ENCODE measurements around the gene MRPS27.

Gene MRPS27

DNA sequence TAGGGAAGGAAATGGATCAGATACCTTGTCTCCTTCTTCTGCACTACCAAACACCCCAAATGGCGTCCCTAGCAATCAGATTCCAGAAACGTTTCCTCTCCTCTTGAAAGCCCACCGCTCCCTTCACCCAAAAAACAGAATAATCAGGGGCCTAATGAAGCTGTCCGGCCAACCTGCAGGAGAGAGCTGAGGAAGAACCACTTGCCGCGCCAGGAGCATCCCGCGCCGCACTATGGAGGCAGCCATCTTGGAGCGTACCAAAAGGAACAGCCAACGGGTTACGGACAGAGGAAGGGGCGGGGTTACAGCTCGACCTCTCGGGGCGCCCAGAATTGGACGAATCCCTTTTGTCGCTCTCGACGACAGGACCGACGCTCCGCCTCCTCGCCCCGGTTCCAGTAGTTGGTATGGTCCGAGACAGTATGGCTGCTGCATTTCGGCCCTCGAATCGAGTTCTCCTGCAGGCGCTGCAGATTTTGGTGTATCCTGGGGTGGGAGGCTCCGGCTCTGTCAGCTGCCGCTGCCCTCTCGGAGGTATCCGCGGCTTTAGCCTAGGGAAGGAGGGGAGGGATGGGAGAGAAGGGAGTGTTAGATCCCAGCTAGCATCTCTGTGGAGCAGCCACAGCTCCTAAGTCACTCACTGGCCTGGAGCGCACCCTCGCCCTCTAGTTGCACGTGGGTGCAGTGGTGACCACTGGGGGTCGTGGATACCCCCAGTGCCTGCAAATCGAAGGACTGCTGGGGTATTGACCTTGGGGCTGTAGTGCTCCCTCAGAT is at the start of gene MRPS27, which contains the start of gene PTCD2:
MRPS27 (minus strand) TSS at position 265 of the 777 bp plus-strand sequence; CDS start at position 246, 19 bp downstream.
PTCD2 (plus strand) TSS at position 398 of the 777 bp plus-strand sequence; CDS start at position 408, 10 bp downstream.
- peak; percentile 96 for DNase-seq

DNA sequence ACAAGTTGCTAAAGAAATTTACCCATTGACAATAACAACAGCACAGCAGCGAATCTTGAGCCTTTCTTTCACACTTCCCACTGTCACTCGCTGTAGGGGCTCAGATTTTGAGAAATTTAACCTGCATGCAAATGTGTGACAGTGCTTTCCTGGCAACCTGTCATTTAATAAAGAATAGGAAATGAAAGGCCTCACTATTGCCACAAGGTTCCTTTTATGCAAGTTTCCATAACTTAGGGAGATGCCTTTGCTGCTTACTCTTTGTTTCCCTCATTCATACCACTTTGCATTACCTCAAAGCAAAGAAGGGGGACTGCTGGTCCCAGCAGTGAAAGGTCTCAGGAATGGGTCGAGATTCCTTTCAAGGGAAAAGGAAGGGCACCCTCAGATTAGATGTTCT is 49.7 kb upstream of the MRPS27 start:
- DNase-seq: no peak

DNA sequence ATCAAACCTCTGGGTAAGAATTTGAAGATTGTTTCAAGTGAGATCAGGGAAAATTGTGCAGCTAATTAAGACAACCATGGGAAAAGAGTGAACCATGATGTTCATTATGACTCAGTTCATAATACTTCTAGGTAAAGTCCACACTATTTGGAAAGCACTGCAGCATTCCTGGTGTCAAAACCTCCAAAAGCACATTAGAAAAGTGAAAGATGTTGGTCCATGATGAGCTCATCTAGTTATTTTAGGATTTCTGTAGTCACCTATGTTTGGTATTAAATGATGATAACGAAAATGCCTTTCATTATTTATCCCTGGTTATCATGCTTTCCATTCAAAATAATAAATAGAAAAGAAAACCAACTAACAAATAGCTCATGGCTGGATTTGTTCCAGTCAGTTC is 49.3 kb upstream of the MRPS27 start:
- DNase-seq: no peak

DNA sequence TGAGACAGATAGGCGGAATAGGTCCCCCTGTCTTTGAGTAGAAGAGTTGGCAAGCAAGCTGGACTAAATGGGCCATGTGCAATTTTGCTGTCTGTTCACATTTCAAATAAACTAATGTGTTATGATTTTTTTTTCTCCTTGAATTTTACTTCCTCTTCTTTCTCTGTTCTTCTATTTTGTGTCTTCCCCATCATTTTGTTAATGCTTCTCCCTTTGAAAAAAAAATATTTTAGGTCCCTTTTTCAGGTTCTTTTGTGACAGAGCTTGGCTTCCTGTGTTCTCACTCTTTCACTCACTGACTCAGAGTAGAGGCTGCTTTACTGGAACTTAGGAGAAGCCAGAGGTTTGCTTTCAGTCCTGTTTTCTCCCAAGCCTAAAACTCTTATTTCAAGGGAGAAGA is 48.2 kb upstream of the MRPS27 start:
- DNase-seq: no peak

DNA sequence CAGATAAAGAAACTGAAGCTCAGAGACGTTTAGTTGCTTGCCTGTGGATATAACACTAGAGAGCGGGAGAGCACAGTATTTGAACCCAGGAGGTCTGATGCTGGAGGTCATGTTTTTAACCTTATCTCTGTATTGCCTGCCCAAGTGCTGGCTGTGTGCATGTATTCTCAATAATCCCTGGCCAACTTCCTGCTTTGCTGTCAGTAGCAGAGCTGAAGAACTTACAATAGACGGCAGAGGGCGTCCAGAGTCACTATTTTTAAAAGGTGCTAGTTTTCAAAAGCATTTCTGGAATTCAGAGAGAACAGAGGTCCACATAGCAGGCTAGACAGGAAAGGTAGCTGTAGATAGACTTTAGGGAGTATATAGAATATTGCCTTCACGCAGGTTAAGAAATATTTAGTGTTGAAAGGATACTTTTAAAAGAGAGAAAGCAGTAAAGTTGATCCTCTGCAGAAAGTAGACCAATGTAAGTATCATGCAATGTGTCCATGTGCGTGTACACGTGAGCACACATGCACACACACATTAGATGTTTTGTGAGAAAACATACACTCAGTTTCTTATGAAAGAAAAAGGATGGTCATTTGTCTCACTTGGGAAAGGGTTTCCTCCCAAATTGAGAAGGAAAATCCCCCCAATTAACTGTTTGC is 46.4 kb upstream of the MRPS27 start:
- DNase-seq: peak; percentile 36

DNA sequence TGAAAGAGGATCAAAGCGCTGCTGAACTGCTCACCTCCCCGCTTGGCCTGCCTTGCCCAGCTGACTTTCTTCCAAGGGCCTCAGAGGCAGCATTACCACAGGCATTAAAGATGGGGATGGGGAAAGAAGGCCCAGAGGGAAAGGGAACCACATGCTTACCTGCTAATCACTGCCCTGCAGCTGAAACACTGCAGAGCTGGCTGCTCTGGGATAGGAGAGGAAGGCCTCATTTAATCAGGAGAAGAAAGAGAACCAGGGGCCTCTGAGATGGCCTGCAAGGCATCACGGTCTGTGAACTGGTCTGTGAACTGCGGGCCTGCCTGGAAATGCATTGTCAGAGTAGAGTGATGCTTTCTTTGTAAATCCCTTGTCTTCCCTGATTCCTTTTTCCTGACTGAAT is 44.9 kb upstream of the MRPS27 start:
- no peak for DNase-seq

DNA sequence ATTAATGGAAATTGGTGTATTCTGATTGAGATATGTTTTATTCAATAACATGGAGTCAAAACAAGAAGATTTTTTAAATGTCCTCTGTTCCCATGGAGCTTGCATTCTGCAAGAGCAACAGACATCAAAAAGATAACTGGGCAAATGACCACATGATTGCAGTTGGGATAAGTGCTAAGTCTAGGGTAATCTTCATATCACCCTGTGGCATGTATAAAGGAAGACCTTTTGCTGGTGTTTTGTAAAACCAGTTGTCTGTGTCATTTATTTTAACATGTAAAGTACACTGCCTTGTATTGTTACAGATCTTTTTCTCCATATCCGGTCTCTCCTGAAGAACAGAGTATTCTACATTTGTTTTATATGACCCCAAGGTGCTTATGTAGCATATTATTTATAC is 44.1 kb upstream of the MRPS27 start:
- DNase-seq: no peak

DNA sequence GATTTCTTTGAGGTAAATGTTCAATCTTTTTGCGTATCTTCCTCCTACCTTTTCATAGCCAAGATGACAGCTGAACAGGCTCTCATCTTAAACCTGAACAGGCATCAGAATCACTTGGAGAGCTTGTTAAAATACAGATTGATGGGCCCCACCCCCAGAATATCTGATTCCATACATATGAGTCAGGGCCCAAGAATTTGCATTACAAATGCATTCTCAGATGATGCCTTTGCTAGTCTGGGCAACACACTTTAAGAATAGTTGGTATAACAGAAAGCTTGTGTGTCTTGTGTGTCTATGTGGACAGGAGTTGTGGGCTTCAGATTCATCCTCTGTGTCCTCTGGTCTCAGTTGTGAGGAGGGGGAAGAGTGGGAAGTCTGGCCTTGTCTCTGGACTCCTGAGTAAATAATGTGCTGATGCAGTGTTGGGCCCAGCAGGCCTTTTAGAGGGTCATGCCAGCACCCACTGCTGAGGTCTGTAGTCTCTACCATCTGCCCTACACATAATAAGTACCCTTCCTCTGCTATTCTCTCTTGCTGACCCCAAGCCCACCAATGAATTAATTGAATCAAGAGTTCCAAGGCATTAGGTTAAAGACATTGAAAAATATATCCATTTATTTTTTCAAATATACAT is 43.2 kb upstream of the MRPS27 start:
- no peak for DNase-seq

DNA sequence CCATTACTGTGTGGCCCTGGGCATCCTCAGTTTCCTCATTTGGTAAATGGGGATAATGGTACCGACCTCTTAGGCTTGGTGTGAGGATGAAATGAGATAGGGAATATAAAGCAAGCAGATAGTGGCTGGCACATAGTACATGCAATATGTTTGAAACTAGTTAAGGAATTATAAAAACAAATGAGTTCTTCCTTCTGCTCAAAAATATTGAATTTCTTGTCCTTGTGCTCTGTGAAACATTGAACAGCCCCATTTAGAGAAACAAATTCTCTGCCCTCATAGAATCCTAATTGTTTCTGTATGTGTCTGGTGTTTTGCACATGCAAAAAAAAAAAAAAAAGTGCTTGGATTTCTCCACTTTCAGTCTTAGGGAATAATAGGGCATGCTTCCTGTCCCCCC is 39.8 kb upstream of the MRPS27 start:
- DNase-seq: no peak

DNA sequence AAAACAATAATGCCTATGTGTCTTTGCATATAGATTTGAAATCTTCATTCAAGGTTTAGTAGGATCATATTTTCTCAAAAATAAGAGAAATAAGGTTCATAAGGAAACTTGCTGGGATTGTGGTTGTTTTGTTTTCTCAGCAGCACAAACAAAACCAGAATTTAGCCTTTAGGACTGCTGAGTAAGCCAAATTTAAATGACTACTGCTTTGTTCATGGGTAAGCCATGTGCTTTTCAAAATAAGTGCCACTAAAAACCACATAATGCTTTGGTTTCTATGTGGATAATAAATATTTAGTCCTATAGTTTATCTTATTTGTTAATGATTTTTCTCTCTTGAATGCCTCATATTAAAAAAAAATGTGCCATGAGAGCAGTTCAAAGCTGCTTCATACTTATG is 38.9 kb upstream of the MRPS27 start:
- DNase-seq: no peak

DNA sequence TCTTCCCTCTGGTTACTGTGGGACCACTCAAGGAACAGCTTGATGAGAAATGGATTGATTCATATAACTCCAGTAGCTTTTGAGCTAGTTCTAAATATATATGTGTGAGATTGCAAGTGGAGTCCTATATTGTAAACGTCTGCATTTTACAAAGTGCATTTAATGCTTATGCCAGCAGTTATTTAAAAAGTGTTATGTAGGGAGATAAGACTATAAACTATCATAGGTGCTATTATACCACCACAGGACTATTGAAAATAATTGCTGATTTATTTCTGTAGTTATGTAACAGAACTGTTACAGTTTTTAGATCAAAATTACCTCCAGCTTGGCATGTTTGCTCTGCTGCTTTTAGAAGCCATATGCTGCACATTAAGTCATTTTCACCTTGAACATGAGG is 36.3 kb upstream of the MRPS27 start:
- no peak for DNase-seq

DNA sequence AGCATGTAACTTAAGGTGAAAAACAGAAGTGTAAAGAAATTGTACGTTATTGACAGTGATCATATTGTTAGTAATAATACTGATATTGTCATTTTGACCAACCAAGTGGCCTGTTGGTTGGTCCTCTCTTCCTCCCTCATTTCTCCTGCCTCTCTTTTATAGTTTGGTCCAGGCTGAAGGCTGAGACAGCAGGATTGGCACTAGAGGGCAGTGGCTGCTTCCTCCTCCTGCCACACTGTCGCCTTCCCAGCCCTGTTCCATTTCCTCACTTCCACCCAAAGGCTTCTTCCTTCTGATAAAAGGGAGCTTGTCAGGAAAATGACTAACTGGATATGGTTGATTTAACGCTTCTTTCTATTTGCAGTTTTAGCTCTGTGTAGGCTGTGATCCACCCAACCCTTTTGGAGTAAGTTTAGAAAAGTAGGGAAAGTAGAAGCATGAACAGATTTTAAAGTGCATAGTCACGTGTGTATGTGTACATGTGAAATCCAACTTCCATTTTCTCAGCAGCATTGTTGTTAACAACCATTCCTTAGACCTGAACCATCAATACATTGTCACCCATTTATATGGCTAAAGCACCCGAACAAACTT is 35.8 kb upstream of the MRPS27 start:
- no peak for DNase-seq

DNA sequence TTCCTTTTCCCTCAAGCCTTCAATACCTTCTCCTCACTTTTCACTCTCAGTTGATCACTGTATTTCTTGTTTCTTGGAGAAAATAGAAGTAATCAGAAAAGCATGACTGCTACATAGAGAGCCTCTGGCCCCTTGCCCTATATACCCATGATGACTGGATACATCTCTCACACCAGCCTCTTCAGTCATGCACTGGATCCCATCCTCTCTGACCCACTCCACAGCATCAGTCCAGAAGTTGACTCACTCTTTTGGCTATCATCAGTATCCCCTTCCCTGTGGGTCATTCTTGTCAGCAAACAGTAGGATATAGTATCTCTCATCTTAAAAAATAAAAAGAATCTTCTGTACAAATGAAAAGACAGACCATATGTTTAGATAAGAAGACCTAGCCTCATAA is 33.0 kb upstream of the MRPS27 start:
- no peak for DNase-seq

DNA sequence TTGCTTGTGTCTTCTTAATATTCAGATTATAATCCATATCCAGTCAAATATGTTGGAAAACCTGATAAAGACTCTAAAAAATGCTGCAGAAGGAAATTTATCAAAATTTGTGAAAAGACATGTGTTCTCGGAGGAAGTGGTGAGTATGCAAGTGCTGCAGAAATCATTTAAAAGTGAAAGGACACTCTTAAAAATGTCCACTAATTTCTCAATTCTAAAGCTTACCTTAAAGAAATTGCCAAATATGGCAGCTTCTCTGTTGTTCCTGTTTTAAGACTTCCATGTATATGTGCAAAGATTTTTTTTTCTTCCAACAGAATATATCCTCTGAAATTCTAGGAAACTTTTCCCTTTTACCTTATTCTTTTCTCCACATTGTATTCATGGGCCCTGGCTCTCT is 32.6 kb upstream of the MRPS27 start:
- no peak for DNase-seq

DNA sequence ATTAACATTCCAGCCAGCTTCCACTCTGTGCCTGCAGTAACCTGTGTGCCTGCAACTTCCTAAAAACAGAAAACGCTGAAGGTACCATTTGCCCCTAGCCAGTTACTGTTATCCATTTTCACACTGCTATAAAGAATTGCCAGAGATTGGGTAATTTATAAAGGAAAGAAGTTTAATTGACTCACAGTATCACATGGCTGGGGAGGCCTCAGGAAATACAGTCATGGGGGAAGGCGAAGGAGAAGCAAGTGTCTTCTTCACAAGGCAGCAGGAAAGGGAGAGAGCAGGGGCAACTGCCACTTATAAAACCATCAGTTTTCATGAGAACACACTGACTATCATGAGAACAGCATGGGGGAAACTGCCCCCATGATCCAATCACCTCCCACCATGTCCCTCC is 31.3 kb upstream of the MRPS27 start:
- no peak for DNase-seq

DNA sequence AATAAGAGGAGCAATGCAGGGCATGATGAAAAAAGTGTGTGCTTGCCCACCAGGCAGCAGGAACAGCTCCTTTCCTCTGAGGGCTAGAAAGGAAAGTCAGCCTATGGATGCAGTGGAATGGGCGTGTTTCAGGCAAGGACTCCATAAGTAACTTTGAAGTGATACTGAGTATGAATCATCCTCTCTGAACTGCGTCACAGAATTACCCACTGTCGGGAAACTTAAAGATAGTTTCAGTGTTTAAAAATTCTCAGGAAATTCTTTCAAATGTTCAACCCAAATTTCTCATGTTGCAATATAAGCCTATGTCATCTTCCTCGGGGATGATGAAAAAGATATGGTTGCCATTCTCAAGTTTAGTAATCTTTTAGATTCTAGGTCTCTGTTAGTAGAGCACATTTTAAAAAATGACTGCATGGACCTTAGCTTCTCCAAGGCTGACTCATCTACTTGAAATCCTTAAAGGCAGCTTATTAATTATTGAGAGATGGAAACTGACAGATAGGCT is 27.8 kb upstream of the MRPS27 start:
- no peak for DNase-seq

DNA sequence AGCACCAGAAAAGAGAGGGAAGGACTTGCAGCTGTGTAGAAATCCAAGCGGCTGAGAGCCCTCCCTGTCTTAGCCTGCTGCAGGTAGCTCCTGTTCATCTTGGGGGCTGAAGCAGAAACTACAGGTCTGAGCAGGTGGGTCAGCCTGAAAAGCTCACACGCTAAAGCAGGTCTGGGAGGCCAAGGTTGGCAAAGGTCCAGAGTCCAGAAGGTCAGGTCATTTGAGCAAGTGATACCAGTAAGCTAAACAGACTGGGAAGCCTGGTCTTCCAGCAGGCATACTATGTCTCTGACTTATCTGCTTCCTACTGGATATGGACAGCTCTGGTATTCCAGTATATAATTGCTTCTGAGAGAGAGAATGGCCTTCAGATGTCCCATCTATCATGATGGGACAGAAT is 26.4 kb upstream of the MRPS27 start:
- no peak for DNase-seq

DNA sequence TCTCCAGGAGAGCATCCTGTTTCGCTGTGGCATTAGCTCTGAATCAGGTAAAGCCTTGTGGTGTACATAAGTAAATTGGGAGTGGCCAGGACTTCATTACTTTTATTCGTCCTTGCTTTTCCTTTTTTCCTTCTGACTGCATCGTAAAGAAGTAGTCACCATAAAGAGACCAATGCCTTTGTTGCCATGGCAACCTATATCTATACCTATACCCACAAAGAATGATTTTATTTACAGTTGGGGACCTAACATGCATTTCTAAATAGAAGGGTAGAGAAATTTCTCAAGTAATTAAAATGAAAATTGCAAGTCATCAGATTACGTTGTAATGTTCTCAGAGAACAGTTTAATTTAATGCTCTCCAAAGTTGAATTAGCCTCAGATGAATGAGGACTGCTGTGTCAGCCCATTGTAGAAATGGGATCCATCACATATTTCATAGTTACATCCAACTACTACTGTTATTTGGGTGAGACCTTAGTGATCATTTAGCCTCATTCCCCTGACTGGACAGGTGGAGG is 18.7 kb upstream of the MRPS27 start:
- DNase-seq: no peak

DNA sequence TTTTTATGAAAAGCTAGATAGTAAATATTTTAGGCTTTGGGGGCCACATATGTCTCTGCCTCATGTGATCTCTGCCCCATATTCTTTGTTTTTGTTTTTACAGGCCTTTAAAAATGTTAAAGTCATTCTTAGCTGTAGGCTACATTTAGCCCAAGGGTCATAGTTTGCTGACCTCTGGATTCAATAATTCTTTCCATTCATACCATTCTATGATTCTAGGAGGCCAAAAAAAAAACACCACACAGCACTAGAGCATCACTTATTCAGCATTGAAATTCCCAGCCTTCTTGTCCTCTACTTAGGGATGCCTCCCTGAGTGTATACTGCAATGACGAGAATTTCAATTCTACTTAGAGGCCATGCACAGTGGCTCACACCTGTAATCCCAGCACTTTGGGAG is 17.1 kb upstream of the MRPS27 start:
- DNase-seq: no peak

DNA sequence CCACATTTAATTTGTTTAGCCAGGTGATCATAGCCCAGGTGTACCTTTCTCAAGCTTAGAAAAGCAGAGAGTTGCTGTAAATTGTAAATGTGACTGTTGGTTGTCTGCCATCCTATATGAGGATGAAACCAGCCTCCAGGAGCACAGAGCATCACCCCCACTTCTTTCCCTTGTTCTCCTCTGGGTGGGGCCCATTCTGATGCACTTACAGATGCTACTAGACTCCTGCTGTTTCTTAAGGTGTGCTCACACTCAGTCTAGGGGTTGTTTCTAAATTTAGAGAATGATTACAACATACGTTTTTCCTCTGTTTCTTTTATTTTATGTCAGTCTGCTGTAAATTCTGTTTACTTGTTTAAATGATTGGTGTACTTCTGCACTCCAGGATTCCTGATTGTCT is 10.7 kb upstream of the MRPS27 start:
- no peak for DNase-seq

DNA sequence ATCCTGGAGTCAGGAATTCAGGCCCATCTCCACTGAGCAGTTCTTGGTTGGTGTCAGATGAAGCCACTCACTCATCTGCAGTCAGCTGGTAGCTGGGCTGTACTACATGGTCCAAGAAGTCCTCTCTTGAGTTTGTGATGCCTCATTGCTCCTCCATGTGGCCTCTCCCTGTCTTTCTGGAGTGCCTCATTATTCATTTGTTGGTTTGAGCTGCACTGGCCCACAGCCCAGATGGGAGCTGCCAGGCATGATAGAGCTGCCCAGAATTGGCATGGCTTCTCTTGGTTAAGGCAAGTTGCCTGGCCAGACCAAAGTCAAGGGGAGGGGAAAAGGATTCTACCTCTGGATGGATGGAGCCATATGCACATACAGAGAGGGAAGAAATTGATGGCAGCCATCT is 8.1 kb upstream of the MRPS27 start:
- no peak for DNase-seq

DNA sequence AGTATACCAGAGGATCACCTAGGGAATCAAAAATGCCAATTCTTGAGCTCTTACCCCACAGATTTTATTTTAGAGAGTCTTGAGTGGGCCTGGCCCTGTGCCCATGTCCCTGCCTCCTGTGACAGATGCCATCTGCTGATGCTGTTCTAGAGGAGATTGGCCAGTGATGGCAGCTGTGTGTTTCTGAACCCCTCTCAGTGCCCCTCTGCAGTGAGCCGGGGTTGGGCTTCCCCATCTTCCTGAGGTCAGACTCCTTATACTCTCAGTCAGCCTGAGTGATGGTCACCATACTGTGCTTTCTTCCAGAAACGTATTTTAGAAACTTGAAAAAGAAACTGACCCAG is 6.2 kb upstream of the MRPS27 start:
- DNase-seq: no peak

DNA sequence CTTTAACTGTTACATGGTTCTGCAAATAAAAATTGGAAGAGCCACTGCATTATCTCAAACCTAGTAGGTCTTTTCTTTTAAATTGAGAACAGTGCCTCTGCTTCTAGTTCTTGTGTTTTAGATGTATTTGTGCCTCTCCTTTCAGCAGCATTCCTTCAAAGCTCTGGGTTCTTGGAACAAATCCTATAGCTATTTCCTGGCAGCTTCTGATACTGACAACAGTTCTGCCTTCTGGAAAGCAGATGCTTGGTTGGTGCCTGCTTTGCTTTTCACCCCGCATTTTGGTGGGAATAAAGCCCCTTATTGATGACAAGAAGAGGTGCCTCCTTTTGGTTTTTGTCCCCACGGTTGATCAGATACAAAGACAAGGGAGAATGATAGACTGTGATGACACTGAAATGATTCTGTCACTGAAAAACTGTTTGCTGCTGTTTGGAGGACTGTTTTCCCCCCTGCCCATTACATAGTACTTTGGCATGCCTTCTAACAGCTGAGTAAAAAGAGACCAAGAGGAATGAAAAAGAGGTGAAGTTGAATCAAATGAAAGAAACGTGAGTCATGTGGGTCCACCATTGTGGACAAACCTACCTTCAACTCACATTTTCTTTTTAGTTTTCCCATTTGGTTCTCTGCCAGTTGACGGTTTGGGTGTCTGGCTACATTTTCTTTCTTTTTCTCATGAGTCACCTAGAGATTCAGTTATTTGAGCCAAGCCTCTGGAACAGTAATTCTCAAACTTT is 5.7 kb upstream of the MRPS27 start:
- DNase-seq: no peak
